ENCODE results near the gene SLC29A3.

Gene SLC29A3

DNA sequence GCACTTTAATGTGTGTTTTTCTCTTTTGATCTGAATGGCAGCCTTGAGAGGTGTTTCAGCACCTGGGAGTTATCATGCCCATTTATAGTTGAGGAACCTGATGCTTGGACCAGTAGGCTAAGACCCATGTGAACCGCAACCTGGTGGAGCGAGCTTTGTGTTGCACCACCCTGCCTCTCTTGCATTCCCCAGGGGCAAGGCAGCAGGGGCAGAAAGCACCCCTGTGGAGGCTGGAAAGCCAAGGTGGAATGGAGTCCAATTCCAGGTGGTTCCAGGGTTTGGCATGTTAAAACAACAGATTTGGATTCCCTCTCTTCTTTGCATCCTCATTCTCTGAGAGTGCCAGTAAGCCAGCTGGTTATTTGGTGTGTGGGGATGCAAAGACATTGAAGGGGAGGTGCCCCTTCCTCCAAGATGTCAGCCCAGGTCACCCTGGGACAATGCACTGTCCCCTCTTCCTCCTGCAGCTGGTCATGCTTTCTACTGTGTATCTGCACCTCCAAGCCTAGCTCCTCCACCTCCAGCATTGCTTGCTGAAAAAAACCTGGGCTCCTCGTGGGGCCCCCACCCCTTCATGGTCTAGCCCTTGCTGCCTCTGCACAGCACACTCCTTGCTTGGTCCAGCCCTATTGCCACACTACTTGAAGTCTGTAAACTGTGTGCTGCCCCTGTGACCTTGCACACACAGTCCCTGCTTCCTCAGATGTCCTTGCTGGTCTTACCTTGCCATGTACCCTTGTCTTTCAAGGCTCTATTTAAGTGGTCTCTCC, 72.0 kb downstream of the SLC29A3 start:
- Histone ChIP-seq H3K79me2 (ENCODE audit: insufficient read depth, low read length) (no peaks in the 10 kb centered on the region), H3K4me3 (ENCODE audit: insufficient read depth, low read length, poor library complexity, severe bottlenecking) (no peak overlapping the region), H3K4me2 (ENCODE audit: low read depth, low read length, poor library complexity, severe bottlenecking) (no peak overlapping the region), H3K9me3 (ENCODE audit: insufficient read depth, low read length) (no peaks in the 10 kb centered on the region), H4K20me1 (ENCODE audit: low read depth, low read length) (no peaks in the 10 kb centered on the region), H3K9ac (ENCODE audit: low read length) (no peak overlapping the region), H3K27me3 (ENCODE audit: low read length) (no peaks in the 10 kb centered on the region; the same call in 1 of the 2 replicates), H3K36me3 (ENCODE audit: low read length) (no peaks in the 10 kb centered on the region), H3K27ac (ENCODE audit: low read depth, low read length) (no peak overlapping the region), H2AFZ (ENCODE audit: low read depth, low read length, severe bottlenecking) (no peak overlapping the region), H3F3A (ENCODE audit: insufficient read depth) (no peaks in the 10 kb centered on the region), H3K9me2 (replicated peaks; ENCODE audit: insufficient read depth, low read length) (no peaks in the 10 kb centered on the region)
- TF ChIP-seq EZH2phosphoT487 (conservative IDR thresholded peaks at IDR 0.05; ENCODE audit: low read length): no peak
- TF ChIP-seq, protein P1, sequence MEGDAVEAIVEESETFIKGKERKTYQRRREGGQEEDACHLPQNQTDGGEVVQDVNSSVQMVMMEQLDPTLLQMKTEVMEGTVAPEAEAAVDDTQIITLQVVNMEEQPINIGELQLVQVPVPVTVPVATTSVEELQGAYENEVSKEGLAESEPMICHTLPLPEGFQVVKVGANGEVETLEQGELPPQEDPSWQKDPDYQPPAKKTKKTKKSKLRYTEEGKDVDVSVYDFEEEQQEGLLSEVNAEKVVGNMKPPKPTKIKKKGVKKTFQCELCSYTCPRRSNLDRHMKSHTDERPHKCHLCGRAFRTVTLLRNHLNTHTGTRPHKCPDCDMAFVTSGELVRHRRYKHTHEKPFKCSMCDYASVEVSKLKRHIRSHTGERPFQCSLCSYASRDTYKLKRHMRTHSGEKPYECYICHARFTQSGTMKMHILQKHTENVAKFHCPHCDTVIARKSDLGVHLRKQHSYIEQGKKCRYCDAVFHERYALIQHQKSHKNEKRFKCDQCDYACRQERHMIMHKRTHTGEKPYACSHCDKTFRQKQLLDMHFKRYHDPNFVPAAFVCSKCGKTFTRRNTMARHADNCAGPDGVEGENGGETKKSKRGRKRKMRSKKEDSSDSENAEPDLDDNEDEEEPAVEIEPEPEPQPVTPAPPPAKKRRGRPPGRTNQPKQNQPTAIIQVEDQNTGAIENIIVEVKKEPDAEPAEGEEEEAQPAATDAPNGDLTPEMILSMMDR (IDR thresholded peaks at IDR 0.05; ENCODE audit: insufficient read depth, low read length, poor library complexity, severe bottlenecking): no peak

DNA sequence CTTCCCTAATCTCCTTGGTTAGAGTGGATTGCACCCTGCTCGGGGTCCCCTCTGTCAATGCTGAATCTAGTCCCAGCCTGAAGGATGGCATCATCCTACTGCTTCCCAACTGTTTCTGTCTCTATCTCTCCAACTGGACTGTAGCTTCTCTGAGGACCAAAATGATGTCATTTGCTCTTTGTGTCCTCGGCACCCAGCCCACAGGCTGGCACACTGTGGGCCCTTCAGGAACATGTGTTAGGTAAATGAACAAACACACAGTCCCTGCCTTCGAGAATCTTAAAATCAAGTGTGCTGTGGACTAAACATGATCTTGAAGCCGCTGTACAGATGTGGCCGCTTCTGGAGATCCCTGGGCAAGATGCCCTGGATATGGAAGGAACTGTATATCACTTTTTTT, 72.6 kb downstream of the SLC29A3 start:
- Histone ChIP-seq H3K4me3 (ENCODE audit: insufficient read depth, low read length, poor library complexity, severe bottlenecking) (no peak overlapping the region), H3K27me3 (ENCODE audit: low read length) (no peaks in the 10 kb centered on the region; the same call in 1 of the 2 replicates), H3K9me3 (ENCODE audit: insufficient read depth, low read length) (no peaks in the 10 kb centered on the region), H4K20me1 (ENCODE audit: low read depth, low read length) (no peaks in the 10 kb centered on the region), H3K9me2 (replicated peaks; ENCODE audit: insufficient read depth, low read length) (no peaks in the 10 kb centered on the region), H3K4me2 (ENCODE audit: low read depth, low read length, poor library complexity, severe bottlenecking) (no peak overlapping the region), H3K79me2 (ENCODE audit: insufficient read depth, low read length) (no peaks in the 10 kb centered on the region), H3F3A (ENCODE audit: insufficient read depth) (no peaks in the 10 kb centered on the region), H2AFZ (ENCODE audit: low read depth, low read length, severe bottlenecking) (no peak overlapping the region), H3K9ac (ENCODE audit: low read length) (no peak overlapping the region), H3K36me3 (ENCODE audit: low read length) (no peaks in the 10 kb centered on the region), H3K27ac (ENCODE audit: low read depth, low read length) (no peak overlapping the region)
- TF ChIP-seq, protein P1 (IDR thresholded peaks at IDR 0.05; ENCODE audit: insufficient read depth, low read length, poor library complexity, severe bottlenecking): no peak
- no peak for TF ChIP-seq EZH2phosphoT487 (conservative IDR thresholded peaks at IDR 0.05; ENCODE audit: low read length)

DNA sequence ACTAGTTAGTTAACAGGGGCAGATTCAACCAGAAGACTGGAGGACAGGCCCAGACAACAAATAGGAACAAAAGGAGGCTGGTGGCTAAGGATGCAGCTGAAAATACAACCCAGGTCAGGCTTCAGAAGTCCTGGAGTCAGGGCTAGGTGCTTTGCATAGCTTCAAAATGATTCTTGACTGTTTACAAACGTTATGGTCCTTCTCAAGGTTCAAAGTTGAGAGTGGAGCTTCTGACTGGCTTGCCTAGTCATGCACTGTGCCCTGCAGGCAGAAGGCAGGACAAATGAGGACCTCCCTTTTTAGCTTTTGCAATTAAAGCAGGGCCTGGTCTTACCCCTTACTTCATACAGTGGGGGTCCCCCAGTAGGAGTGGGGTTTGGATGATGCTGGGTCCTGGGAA, 73.2 kb downstream of the SLC29A3 start:
- Histone ChIP-seq H3K79me2 (ENCODE audit: insufficient read depth, low read length) (no peaks in the 10 kb centered on the region), H3K36me3 (ENCODE audit: low read length) (no peaks in the 10 kb centered on the region), H3K9me3 (ENCODE audit: insufficient read depth, low read length) (no peaks in the 10 kb centered on the region), H3K4me3 (ENCODE audit: insufficient read depth, low read length, poor library complexity, severe bottlenecking) (no peak overlapping the region), H2AFZ (ENCODE audit: low read depth, low read length, severe bottlenecking) (no peak overlapping the region), H3K4me2 (ENCODE audit: low read depth, low read length, poor library complexity, severe bottlenecking) (no peak overlapping the region), H3K9ac (ENCODE audit: low read length) (no peak overlapping the region), H3K27ac (ENCODE audit: low read depth, low read length) (no peak overlapping the region), H3K27me3 (ENCODE audit: low read length) (no peaks in the 10 kb centered on the region; the same call in 1 of the 2 replicates), H3F3A (ENCODE audit: insufficient read depth) (no peaks in the 10 kb centered on the region), H4K20me1 (ENCODE audit: low read depth, low read length) (no peaks in the 10 kb centered on the region), H3K9me2 (replicated peaks; ENCODE audit: insufficient read depth, low read length) (no peaks in the 10 kb centered on the region)
- no peak for TF ChIP-seq EZH2phosphoT487 (conservative IDR thresholded peaks at IDR 0.05; ENCODE audit: low read length)
- TF ChIP-seq, protein P1 (IDR thresholded peaks at IDR 0.05; ENCODE audit: insufficient read depth, low read length, poor library complexity, severe bottlenecking): no peak
